Neural cell (in vitro differentiated cells): Measurements from ENCODE around the gene FLOT1. TPM values are rescaled to one million over a fixed set of nuclear protein-coding genes. Genes with fewer than 3 reads are reported as not detected.

ENCODE experiments used
- H2AFZ ChIP-seq: fragments of 200-600, 300-800 bp; sonication (generic), shearing (Covaris generic); 2 replicates; pipeline ENCODE4 v1.6.0; 2014; ENCODE audit warnings: low read depth, mild to moderate bottlenecking, antibody characterized with exemption, low read length, moderate library complexity
- H3F3A ChIP-seq: fragments of 200-600 bp; shearing (Covaris generic); 2 replicates; pipeline ENCODE4 v1.6.1; 2016; ENCODE audit warnings: mild to moderate bottlenecking, moderate library complexity, mixed read lengths, antibody characterized with exemption, low read length; ENCODE audit not compliant: insufficient read depth, poor library complexity, severe bottlenecking
- H3K27ac ChIP-seq: fragments of 200-600, 300-800 bp; sonication (generic), shearing (Covaris generic); 2 replicates; pipeline ENCODE4 v1.5.1; 2014; ENCODE audit warnings: mild to moderate bottlenecking, low read length, moderate library complexity
- H3K27me3 ChIP-seq: fragments of 300-800, 200-600 bp; sonication (generic), shearing (Covaris generic); 2 replicates; pipeline ENCODE4 v1.6.0; 2014; ENCODE audit warnings: mild to moderate bottlenecking, low read depth, low read length, moderate library complexity; ENCODE audit not compliant: insufficient read depth
- H3K36me3 ChIP-seq: fragments of 300-800, 200-600 bp; sonication (generic), shearing (Covaris generic); 2 replicates; pipeline ENCODE4 v1.5.1; 2014; ENCODE audit warnings: mild to moderate bottlenecking, antibody characterized with exemption, low read length, moderate library complexity; ENCODE audit not compliant: insufficient read depth
- H3K4me2 ChIP-seq: fragments of 300-800, 200-600 bp; sonication (generic), shearing (Covaris generic); 2 replicates; pipeline ENCODE4 v1.6.0; 2014; ENCODE audit warnings: mild to moderate bottlenecking, low read length
- H3K4me3 ChIP-seq: fragments of 300-800, 200-600 bp; sonication (generic), shearing (Covaris generic); 2 replicates; pipeline ENCODE4 v1.5.1; 2014; ENCODE audit warnings: mild to moderate bottlenecking, low read length, moderate library complexity
- H3K79me2 ChIP-seq: fragments of 200-600 bp; shearing (Covaris generic); replicated peaks from 2 replicates; pipeline ENCODE4 v1.6.0; 2014; ENCODE audit warnings: mild to moderate bottlenecking, low read length, moderate library complexity; ENCODE audit not compliant: insufficient read depth
- H3K9ac ChIP-seq: fragments of 300-800, 200-600 bp; sonication (generic), shearing (Covaris generic); 2 replicates; pipeline ENCODE4 v1.6.1; 2016; ENCODE audit warnings: mild to moderate bottlenecking, low read length, mixed read lengths
- H3K9me2 ChIP-seq: fragments of 200-600 bp; shearing (Covaris generic); 2 replicates; pipeline ENCODE4 v1.6.1; 2016; ENCODE audit warnings: mild to moderate bottlenecking, low read length, mixed read lengths; ENCODE audit not compliant: insufficient read depth
- H3K9me3 ChIP-seq: fragments of 200-600, 300-800 bp; sonication (generic), shearing (Covaris generic); 2 replicates; pipeline ENCODE4 v1.6.1; 2016; ENCODE audit warnings: mild to moderate bottlenecking, mixed run types, low read length, moderate library complexity, mixed read lengths
- H4K20me1 ChIP-seq: fragments of 200-600 bp; shearing (Covaris generic); 2 replicates; pipeline ENCODE4 v1.6.1; 2016; ENCODE audit warnings: mild to moderate bottlenecking, mixed run types; ENCODE audit not compliant: insufficient read depth
- EP300 ChIP-seq: fragments of 450-650 bp; conservative IDR thresholded peaks from 2 replicates; pipeline ENCODE4 v1.6.1; 2014; ENCODE audit warnings: antibody characterized with exemption, mild to moderate bottlenecking, moderate library complexity; ENCODE audit not compliant: poor library complexity, severe bottlenecking
- EZH2 ChIP-seq: fragments of 200-600, 300-800 bp; shearing (Covaris generic), sonication (generic); IDR thresholded peaks from 2 replicates; pipeline ENCODE4 v1.6.1; 2014; ENCODE audit warnings: antibody characterized with exemption, low read length, borderline replicate concordance, mild to moderate bottlenecking; ENCODE audit not compliant: insufficient read depth, poor library complexity, severe bottlenecking
- MXI1 ChIP-seq: fragments of 450-650 bp; conservative IDR thresholded peaks from 2 replicates; pipeline ENCODE4 v1.6.1; 2014; ENCODE audit warnings: antibody characterized with exemption, mild to moderate bottlenecking; ENCODE audit not compliant: poor library complexity, severe bottlenecking
- POLR2AphosphoS5 ChIP-seq: IDR thresholded peaks from 2 replicates; pipeline ENCODE4 v1.6.1; 2012
- RAD21 ChIP-seq: fragments of 450-650 bp; conservative IDR thresholded peaks from 2 replicates; pipeline ENCODE4 v1.6.1; 2014; ENCODE audit warnings: antibody characterized with exemption, mild to moderate bottlenecking, moderate library complexity
- SMC3 ChIP-seq: fragments of 450-650 bp; conservative IDR thresholded peaks from 2 replicates; pipeline ENCODE4 v1.6.1; 2014; ENCODE audit warnings: antibody characterized with exemption, mild to moderate bottlenecking, moderate library complexity; ENCODE audit not compliant: poor library complexity
- TAF1 ChIP-seq: IDR thresholded peaks from 2 replicates; pipeline ENCODE4 v1.6.1; 2012; ENCODE audit warnings: low read depth
- polyA plus RNA-seq: library from polyadenylated mRNA; depleted of rRNA; stranded (reverse); fragments of >200 nt; gene quantifications from 2 replicates; pipeline ENCODE4 v1.2.3, GENCODE V29; 2014
- TF ChIP-seq, protein P1 (sequence below): IDR thresholded peaks from 2 replicates; pipeline ENCODE4 v1.6.1; 2012; ENCODE audit warnings: borderline replicate concordance
- TF ChIP-seq, protein P2 (sequence below): fragments of 450-650 bp; IDR thresholded peaks from 2 replicates; pipeline ENCODE4 v1.5.1; 2014; ENCODE audit warnings: antibody characterized with exemption, mild to moderate bottlenecking, moderate library complexity; ENCODE audit not compliant: poor library complexity, severe bottlenecking

FLOT1 gene
- polyA plus RNA-seq, 1 donor from 2014 or later = 72.7 TPM

DNA sequence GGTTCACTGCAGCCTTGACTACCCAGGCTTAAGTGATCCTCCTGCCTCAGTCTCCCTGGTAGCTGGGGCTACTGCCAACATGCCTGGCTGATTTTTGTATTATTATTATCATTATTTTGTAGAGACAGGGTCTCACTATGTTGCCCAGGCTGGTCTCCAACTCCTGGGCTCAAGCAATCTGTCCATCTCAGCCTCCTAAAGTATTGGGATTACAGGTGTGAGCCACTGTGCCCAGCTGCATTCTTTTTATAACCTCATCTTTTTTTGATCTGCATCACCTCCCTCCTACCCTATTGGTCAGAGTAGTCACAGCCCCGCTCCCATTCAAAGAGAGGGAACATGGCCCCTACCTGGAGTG is 25.4 kb upstream of the FLOT1 start:
- no peak overlapping the region for H3K9ac ChIP-seq
- H3K79me2 ChIP-seq = no peaks in the 10 kb centered on the region
- H4K20me1 ChIP-seq = no peaks in the 10 kb centered on the region
- H3F3A ChIP-seq = no peaks in the 10 kb centered on the region
- H3K4me3 ChIP-seq = no peak overlapping the region
- H2AFZ ChIP-seq = no peak overlapping the region
- H3K27ac ChIP-seq = no peak overlapping the region
- H3K36me3 ChIP-seq = no peaks in the 10 kb centered on the region
- TF ChIP-seq EP300 = no peak
- no peak for TF ChIP-seq EZH2
- no peak for TF ChIP-seq SMC3
- no peak for TF ChIP-seq POLR2AphosphoS5
- TF ChIP-seq RAD21 = no peak
- TF ChIP-seq TAF1 = no peak
- TF ChIP-seq, protein P1, sequence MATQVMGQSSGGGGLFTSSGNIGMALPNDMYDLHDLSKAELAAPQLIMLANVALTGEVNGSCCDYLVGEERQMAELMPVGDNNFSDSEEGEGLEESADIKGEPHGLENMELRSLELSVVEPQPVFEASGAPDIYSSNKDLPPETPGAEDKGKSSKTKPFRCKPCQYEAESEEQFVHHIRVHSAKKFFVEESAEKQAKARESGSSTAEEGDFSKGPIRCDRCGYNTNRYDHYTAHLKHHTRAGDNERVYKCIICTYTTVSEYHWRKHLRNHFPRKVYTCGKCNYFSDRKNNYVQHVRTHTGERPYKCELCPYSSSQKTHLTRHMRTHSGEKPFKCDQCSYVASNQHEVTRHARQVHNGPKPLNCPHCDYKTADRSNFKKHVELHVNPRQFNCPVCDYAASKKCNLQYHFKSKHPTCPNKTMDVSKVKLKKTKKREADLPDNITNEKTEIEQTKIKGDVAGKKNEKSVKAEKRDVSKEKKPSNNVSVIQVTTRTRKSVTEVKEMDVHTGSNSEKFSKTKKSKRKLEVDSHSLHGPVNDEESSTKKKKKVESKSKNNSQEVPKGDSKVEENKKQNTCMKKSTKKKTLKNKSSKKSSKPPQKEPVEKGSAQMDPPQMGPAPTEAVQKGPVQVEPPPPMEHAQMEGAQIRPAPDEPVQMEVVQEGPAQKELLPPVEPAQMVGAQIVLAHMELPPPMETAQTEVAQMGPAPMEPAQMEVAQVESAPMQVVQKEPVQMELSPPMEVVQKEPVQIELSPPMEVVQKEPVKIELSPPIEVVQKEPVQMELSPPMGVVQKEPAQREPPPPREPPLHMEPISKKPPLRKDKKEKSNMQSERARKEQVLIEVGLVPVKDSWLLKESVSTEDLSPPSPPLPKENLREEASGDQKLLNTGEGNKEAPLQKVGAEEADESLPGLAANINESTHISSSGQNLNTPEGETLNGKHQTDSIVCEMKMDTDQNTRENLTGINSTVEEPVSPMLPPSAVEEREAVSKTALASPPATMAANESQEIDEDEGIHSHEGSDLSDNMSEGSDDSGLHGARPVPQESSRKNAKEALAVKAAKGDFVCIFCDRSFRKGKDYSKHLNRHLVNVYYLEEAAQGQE = no peak
- TF ChIP-seq MXI1 = no peak
- TF ChIP-seq, protein P2, sequence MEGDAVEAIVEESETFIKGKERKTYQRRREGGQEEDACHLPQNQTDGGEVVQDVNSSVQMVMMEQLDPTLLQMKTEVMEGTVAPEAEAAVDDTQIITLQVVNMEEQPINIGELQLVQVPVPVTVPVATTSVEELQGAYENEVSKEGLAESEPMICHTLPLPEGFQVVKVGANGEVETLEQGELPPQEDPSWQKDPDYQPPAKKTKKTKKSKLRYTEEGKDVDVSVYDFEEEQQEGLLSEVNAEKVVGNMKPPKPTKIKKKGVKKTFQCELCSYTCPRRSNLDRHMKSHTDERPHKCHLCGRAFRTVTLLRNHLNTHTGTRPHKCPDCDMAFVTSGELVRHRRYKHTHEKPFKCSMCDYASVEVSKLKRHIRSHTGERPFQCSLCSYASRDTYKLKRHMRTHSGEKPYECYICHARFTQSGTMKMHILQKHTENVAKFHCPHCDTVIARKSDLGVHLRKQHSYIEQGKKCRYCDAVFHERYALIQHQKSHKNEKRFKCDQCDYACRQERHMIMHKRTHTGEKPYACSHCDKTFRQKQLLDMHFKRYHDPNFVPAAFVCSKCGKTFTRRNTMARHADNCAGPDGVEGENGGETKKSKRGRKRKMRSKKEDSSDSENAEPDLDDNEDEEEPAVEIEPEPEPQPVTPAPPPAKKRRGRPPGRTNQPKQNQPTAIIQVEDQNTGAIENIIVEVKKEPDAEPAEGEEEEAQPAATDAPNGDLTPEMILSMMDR = no peak
- no peak overlapping the region for H3K4me2 ChIP-seq
- H3K9me2 ChIP-seq = no peaks in the 10 kb centered on the region
- H3K9me3 ChIP-seq = no peaks in the 10 kb centered on the region
- no peaks in the 10 kb centered on the region for H3K27me3 ChIP-seq

DNA sequence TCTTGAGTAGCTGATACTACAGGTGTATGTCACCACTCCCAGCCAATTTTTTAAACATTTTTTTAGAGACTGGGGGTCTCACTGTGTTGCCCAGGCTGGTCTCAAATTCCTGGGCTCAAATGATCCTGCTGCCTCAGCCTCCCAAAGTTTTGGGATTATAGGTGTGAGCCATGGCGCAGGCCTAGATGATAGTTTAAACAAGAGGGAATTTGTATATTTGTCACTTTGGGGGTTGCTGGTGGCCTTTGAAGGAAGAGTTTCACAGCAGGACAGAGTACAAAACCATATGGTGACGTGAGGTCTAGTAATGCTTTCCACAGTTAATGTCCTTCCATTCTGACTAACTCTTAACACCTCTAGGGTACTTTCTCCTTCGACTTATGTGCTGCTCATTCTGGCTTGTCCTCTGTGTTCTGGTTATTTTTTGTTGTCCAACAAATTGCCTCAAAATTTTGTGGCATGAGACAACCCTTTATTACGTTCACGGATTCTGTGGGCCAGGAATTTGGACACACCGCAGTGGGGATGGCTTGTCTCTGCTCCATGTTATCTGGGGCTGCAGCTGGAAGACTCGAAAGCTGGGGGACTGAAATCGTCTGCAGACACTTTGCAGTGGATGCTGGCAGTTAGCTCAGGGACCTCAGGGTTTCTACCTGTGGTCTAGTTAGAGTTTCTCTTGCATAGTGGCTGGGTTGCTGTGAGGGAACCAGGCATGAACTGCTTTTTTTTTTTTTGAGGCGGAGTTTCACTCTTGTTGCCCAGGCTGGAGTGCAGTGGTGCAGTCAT is 24.9 kb upstream of the FLOT1 start:
- H4K20me1 ChIP-seq = no peaks in the 10 kb centered on the region
- H3K36me3 ChIP-seq = no peaks in the 10 kb centered on the region
- H3K79me2 ChIP-seq = no peaks in the 10 kb centered on the region
- H3K4me3 ChIP-seq = no peak overlapping the region
- no peak overlapping the region for H3K9ac ChIP-seq
- no peak overlapping the region for H3K27ac ChIP-seq
- H3K9me3 ChIP-seq = no peaks in the 10 kb centered on the region
- H3K4me2 ChIP-seq = no peak overlapping the region
- H2AFZ ChIP-seq = no peak overlapping the region
- TF ChIP-seq EP300 (no peak), EZH2 (no peak), TAF1 (no peak), RAD21 (no peak), POLR2AphosphoS5 (no peak), MXI1 (no peak), SMC3 (no peak)
- TF ChIP-seq, protein P1 = no peak
- TF ChIP-seq, protein P2 = no peak
- no peaks in the 10 kb centered on the region for H3K9me2 ChIP-seq
- no peaks in the 10 kb centered on the region for H3K27me3 ChIP-seq
- H3F3A ChIP-seq = no peaks in the 10 kb centered on the region
